ENCODE data around the gene DEGS1. TPM values are rescaled to one million over a fixed set of nuclear protein-coding genes. Genes with fewer than 3 reads are reported as not detected.

The DEGS1 gene
- total RNA-seq, 2 donors from 2014 or later: 84.0 to 95.1 TPM

DNA sequence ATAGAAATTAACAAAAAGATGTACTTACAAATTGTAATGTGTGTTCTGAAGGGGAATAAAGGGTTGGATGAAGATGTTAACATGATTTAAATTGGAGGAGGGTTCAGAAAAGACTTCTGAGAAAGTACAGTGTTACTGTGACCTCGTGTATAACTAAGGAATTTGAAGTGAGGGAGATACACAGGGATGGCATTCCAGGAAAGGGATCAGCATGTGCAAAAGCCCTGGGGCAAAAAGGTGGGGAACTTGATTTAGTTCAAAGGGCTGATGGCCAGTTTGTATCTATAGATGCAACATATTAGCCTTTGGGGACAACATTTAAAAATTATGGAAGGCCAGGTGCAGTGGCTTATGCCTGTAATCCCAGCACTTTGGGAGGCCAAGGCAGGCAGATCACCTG lies 33.3 kb upstream of the DEGS1 start:
- H3K9me3 ChIP-seq: no peaks in the 10 kb centered on the region
- H3K4me3 ChIP-seq: no peak overlapping the region
- no peaks in the 10 kb centered on the region for H3K27me3 ChIP-seq
- H3K4me1 ChIP-seq: no peaks in the 10 kb centered on the region
- H3K27ac ChIP-seq: no peak overlapping the region
- no peaks in the 10 kb centered on the region for H3K36me3 ChIP-seq
- TF ChIP-seq, protein P1, sequence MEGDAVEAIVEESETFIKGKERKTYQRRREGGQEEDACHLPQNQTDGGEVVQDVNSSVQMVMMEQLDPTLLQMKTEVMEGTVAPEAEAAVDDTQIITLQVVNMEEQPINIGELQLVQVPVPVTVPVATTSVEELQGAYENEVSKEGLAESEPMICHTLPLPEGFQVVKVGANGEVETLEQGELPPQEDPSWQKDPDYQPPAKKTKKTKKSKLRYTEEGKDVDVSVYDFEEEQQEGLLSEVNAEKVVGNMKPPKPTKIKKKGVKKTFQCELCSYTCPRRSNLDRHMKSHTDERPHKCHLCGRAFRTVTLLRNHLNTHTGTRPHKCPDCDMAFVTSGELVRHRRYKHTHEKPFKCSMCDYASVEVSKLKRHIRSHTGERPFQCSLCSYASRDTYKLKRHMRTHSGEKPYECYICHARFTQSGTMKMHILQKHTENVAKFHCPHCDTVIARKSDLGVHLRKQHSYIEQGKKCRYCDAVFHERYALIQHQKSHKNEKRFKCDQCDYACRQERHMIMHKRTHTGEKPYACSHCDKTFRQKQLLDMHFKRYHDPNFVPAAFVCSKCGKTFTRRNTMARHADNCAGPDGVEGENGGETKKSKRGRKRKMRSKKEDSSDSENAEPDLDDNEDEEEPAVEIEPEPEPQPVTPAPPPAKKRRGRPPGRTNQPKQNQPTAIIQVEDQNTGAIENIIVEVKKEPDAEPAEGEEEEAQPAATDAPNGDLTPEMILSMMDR (IDR thresholded peaks at IDR 0.05): no peak
- no peak for DNase-seq (ENCODE audit: low spot score)

DNA sequence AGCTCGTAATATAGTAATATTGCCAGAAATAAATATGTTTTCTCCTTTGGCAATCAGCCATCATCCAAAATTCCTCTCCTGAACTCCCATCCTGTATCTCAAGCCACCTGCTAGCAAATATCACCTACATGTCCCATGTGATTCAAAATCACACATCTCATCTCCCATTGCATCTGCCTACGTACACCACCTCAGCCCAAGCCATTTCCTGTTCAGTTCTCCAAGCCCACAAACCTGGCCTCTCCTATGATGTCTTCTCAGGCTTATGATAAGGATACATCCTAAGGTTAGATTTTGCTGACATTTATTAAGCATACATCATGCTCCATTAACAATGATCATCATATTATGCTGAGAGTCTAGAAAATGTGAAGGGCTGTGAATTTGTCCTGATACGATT lies 31.9 kb upstream of the DEGS1 start:
- Histone ChIP-seq H3K36me3 (no peaks in the 10 kb centered on the region), H3K4me1 (no peaks in the 10 kb centered on the region), H3K9me3 (no peaks in the 10 kb centered on the region), H3K27me3 (no peaks in the 10 kb centered on the region), H3K4me3 (no peak overlapping the region), H3K27ac (no peak overlapping the region)
- no peak for DNase-seq (ENCODE audit: low spot score)
- TF ChIP-seq, protein P1 (IDR thresholded peaks at IDR 0.05): no peak

DNA sequence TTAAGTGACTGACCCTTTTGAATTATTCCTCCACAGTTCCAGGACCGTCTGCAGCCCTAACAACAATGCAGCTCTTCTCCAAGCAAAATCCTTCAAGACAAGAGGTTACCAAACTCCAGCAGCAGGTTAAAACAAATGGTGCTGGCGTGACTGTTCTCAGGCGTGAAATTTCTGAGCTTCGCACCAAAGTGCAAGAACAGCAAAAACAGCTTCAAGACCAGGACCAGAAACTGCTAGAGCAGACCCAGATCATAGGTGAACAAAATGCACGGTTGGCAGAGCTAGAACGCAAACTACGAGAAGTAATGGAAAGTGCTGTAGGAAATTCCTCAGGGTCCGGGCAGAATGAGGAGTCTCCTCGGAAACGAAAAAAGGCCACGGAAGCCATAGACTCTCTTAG lies 25.7 kb upstream of the DEGS1 start:
- Histone ChIP-seq H3K4me3 (no peak overlapping the region), H3K27ac (no peak overlapping the region), H3K27me3 (no peaks in the 10 kb centered on the region), H3K9me3 (no peaks in the 10 kb centered on the region), H3K4me1 (no peaks in the 10 kb centered on the region), H3K36me3 (peaks cover 28% of the 10 kb centered on the region)
- TF ChIP-seq, protein P1 (IDR thresholded peaks at IDR 0.05): no peak
- DNase-seq (ENCODE audit: low spot score): no peak

DNA sequence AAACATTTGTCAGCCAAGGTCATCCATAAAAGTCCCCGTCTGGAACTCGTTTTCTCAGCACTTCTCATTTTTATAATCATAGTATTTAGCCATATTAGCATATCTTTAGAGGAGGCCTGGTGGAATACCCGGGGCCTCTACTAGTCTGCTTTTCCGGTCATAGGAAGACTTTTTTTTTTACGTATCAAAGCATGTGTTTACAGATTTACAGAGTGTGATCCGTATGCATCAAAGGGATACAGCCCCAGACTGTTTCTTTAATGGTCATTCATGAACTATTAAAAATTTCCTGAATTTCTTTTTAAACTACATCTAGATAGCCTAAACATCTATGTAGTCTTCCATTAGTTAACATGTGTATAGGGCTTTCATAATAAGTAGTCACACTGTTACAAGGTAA lies 23.5 kb upstream of the DEGS1 start:
- Histone ChIP-seq H3K27me3 (no peaks in the 10 kb centered on the region), H3K4me1 (no peaks in the 10 kb centered on the region), H3K9me3 (no peaks in the 10 kb centered on the region), H3K4me3 (no peak overlapping the region), H3K27ac (no peak overlapping the region), H3K36me3 (peaks cover 28% of the 10 kb centered on the region)
- no peak for DNase-seq (ENCODE audit: low spot score)
- TF ChIP-seq, protein P1 (IDR thresholded peaks at IDR 0.05): no peak

DNA sequence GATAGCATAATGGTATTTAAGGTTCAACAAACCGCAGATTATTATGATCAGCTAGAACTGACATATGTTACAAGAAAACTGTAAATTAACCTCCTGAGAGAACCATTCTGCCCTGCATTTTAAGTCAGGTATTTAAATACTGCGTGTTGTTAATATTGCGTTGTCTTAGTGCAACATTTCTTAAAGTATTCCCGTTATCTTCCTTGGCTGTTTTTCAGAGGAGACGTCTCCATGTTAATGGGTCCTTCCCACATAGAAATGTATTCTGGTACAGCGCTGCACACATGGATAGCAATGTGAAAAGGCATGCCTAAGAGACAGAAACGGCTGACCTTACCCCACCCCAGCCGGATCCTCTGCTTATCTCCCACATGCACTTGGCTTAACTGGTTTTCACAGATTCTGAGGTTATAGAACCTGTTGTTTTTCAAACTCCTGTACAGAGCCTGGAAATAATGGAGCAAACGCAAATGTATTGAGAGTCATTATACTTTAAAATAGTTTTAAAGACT lies 22.8 kb upstream of the DEGS1 start:
- Histone ChIP-seq H3K9me3 (no peaks in the 10 kb centered on the region), H3K27me3 (no peaks in the 10 kb centered on the region), H3K4me3 (no peak overlapping the region), H3K27ac (no peak overlapping the region), H3K4me1 (no peaks in the 10 kb centered on the region), H3K36me3 (peaks cover 28% of the 10 kb centered on the region)
- TF ChIP-seq, protein P1 (IDR thresholded peaks at IDR 0.05): no peak
- DNase-seq (ENCODE audit: low spot score): no peak

DNA sequence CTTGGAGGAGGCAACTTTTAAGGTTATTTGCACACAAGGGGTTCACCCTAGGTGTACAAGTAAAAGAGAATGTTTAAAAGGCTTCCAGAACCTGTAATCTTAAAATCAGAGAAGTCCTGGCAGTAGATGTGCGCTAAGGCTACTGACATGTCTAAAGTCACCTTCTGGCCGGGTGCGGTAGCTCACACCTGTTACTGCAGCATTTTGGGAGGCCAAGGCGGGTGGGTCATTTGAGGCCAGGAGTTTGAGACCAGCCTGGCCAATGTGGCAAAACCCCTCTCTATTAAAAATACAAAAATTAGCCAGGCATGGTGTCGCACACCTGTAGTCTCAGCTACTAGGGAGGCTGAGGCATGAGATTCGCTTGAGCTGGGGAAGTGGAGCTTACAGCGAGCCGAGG lies 20.3 kb upstream of the DEGS1 start:
- no peaks in the 10 kb centered on the region for H3K9me3 ChIP-seq
- H3K27me3 ChIP-seq: no peaks in the 10 kb centered on the region
- DNase-seq (ENCODE audit: low spot score): no peak
- no peak overlapping the region for H3K4me3 ChIP-seq
- peaks cover 20% of the 10 kb centered on the region for H3K36me3 ChIP-seq
- H3K4me1 ChIP-seq: no peaks in the 10 kb centered on the region
- TF ChIP-seq, protein P1 (IDR thresholded peaks at IDR 0.05): no peak
- H3K27ac ChIP-seq: no peak overlapping the region

Data from right atrium auricular region (tissue), 2 donors.